ENCODE results near the gene HOXB8. TPM values are rescaled to one million over a fixed set of nuclear protein-coding genes. Genes with fewer than 3 reads are reported as not detected.
A peak's percentile ranks its signal among the peaks of the same experiment; 100 is the strongest.

The HOXB8 gene
- total RNA-seq, 6 donors from 2014 or later = 0.23 to 0.27 TPM; not detected in 4

GRCh38 chr17:48568499-48569239 is 46.4 kb downstream of the HOXB8 start:
- ATAC-seq (ENCODE audit: low FRiP score in 2 of 2) (no peak), DNase-seq (no peak)
- peak overlapping the region in 2 of 4 donors; percentile 65 to 87 for H3K27ac ChIP-seq
- TF ChIP-seq POLR2A (IDR thresholded peaks at IDR 0.05) = no peak
- no peak for TF ChIP-seq CTCF (IDR thresholded peaks at IDR 0.05)
- no peak for TF ChIP-seq POLR2AphosphoS5 (IDR thresholded peaks at IDR 0.05)
- no peak for TF ChIP-seq EP300 (IDR thresholded peaks at IDR 0.05)
- H3K4me3 ChIP-seq = peak overlapping the region in 1 of 4 donors; percentile 2
- 16 to 18% methylated on average over 33 of the region's 33 CpGs for WGBS, 2 donors
- no peaks in the 10 kb centered on the region for H3K36me3 ChIP-seq
- no peaks in the 10 kb centered on the region for H3K9me3 ChIP-seq
- peaks cover 5 to 15% (median 10%) of the 10 kb centered on the region in 4 donors for H3K4me1 ChIP-seq
- peaks cover 0 to 19% (median 9%) of the 10 kb centered on the region in 4 donors for H3K27me3 ChIP-seq

- ATAC-seq (ENCODE audit: low FRiP score in 2 of 2) = no peak
- no peaks in the 10 kb centered on the region for H3K9me3 ChIP-seq
- H3K27me3 ChIP-seq = peaks cover 0 to 28% (median 10%) of the 10 kb centered on the region in 4 donors
- H3K36me3 ChIP-seq = no peaks in the 10 kb centered on the region
- H3K27ac ChIP-seq = peak overlapping the region; percentile 7 to 87 (median 45)
- DNase-seq = no peak
- WGBS, 2 donors = 37 to 50% methylated on average over 2 of the region's 2 CpGs
- no peak overlapping the region for H3K4me3 ChIP-seq
- TF ChIP-seq POLR2AphosphoS5 (IDR thresholded peaks at IDR 0.05) (no peak), CTCF (IDR thresholded peaks at IDR 0.05) (no peak), EP300 (IDR thresholded peaks at IDR 0.05) (no peak), POLR2A (IDR thresholded peaks at IDR 0.05) (no peak)
- H3K4me1 ChIP-seq = peaks cover 5 to 15% (median 10%) of the 10 kb centered on the region in 4 donors
Observed at GRCh38 chr17:48567646-48568354, 47.3 kb downstream of the HOXB8 start.

GRCh38 chr17:48567209-48567608 is 47.9 kb downstream of the HOXB8 start:
- Histone ChIP-seq H3K9me3 (no peaks in the 10 kb centered on the region), H3K4me3 (no peak overlapping the region), H3K4me1 (peaks cover 5 to 15% (median 10%) of the 10 kb centered on the region in 4 donors), H3K27me3 (peaks cover 0 to 28% (median 10%) of the 10 kb centered on the region in 4 donors), H3K27ac (peak overlapping the region; percentile 7 to 87 (median 34)), H3K36me3 (no peaks in the 10 kb centered on the region)
- ATAC-seq (ENCODE audit: low FRiP score in 2 of 2) (no peak), DNase-seq (no peak)
- 37 to 54% methylated on average over 3 to 6 of the region's 6 CpGs for WGBS, 2 donors
- TF ChIP-seq EP300 (IDR thresholded peaks at IDR 0.05) (no peak), CTCF (IDR thresholded peaks at IDR 0.05) (no peak), POLR2AphosphoS5 (IDR thresholded peaks at IDR 0.05) (no peak), POLR2A (IDR thresholded peaks at IDR 0.05) (no peak)

- peaks cover 0 to 28% (median 10%) of the 10 kb centered on the region in 4 donors for H3K27me3 ChIP-seq
- peak overlapping the region in 3 of 4 donors; percentile 7 to 83 (median 42) for H3K27ac ChIP-seq
- WGBS, 2 donors = 43 to 49% methylated on average over 2 of the region's 2 CpGs
- peaks cover 5 to 15% (median 10%) of the 10 kb centered on the region in 4 donors for H3K4me1 ChIP-seq
- no peak overlapping the region for H3K4me3 ChIP-seq
- ATAC-seq (ENCODE audit: low FRiP score in 2 of 2) = no peak
- no peak for DNase-seq
- TF ChIP-seq POLR2AphosphoS5 (IDR thresholded peaks at IDR 0.05) (no peak), EP300 (IDR thresholded peaks at IDR 0.05) (no peak), CTCF (IDR thresholded peaks at IDR 0.05) (no peak), POLR2A (IDR thresholded peaks at IDR 0.05) (no peak)
- H3K9me3 ChIP-seq = no peaks in the 10 kb centered on the region
- no peaks in the 10 kb centered on the region for H3K36me3 ChIP-seq
Observed at GRCh38 chr17:48566717-48567116, 48.4 kb downstream of the HOXB8 start.

Data from upper lobe of left lung (tissue), 6 donors.